Measurements from ENCODE around the gene RBM38. TPM values are rescaled to one million over a fixed set of nuclear protein-coding genes. Genes with fewer than 3 reads are reported as not detected.

The RBM38 gene
- total and polyA plus RNA-seq, 9 of the 15 experiments (the other 6 are each of a cell fraction or from before 2014, with no cell fraction given), result 0.28 to 82.4 (median 33.2) TPM

DNA sequence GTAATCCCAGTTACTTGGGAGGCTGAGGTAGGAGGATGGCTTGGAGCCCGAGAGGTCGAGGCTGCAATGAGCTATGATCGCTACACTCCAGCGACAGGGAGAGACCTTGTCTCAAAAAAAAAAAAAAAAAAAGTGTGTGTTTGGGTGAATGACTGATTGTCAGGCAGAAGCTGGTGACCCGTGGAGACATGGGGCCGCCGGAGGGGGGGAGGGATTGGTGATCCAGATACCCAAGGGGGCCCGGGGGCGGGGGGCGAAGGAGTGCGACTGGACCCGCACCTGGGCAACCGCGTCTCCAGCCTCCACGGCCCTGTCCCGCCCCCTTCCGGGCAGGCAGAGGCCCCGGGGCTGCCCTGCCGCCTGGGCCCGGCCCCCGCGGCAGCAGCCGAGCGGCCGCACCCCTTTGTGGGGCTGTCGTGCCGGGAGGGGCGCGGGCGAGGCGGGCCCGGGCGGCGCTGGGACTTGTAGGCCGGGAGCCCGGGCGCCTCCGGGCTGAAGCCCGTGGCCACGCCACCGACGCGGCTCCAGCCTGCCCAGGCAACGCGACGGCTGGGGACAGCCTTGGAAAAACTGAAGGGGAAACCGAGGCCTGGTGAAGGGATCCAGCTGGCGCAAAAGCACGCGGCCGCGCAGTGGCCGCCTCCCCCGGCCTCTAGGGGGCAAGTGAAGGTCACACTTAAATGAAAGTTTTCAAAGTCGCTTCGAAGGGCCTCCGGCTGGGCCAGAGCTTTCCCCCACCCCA is 2.1 kb upstream of the RBM38 start (continued):
- TF ChIP-seq, protein P1, sequence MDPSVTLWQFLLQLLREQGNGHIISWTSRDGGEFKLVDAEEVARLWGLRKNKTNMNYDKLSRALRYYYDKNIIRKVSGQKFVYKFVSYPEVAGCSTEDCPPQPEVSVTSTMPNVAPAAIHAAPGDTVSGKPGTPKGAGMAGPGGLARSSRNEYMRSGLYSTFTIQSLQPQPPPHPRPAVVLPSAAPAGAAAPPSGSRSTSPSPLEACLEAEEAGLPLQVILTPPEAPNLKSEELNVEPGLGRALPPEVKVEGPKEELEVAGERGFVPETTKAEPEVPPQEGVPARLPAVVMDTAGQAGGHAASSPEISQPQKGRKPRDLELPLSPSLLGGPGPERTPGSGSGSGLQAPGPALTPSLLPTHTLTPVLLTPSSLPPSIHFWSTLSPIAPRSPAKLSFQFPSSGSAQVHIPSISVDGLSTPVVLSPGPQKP (CRISPR knock-in tag; IDR thresholded peaks at IDR 0.05), result no peak
- TF ChIP-seq DPF2 (IDR thresholded peaks at IDR 0.05) (no peak), ZNF766 (CRISPR knock-in tag; conservative IDR thresholded peaks at IDR 0.05) (peak; percentile 51; the same call in 1 of the 2 replicates), MNT (conservative IDR thresholded peaks at IDR 0.05) (peak; percentile 22 to 76; a peak in 2 of 4 replicates), ZNF583 (CRISPR knock-in tag; IDR thresholded peaks at IDR 0.05) (0 out of 2 replicates have a peak, but pooled peaks have one; percentile 23), LCOR (CRISPR knock-in tag; IDR thresholded peaks at IDR 0.05) (no peak), GTF2A2 (tag; IDR thresholded peaks at IDR 0.05) (no peak), ZNF124 (CRISPR knock-in tag; IDR thresholded peaks at IDR 0.05) (no peak), MYC (IDR thresholded peaks at IDR 0.05; ENCODE audit: low read depth, low read length) (peak; percentile 87), MYC (CRISPR knock-in tag; IDR thresholded peaks at IDR 0.05; ENCODE audit: borderline replicate concordance, low read depth) (no peak), NCOR1 (IDR thresholded peaks at IDR 0.05) (peak; percentile 22), FOXM1 (IDR thresholded peaks at IDR 0.05; ENCODE audit: low read depth) (no peak), FOXM1 (CRISPR knock-in tag; IDR thresholded peaks at IDR 0.05; ENCODE audit: low read depth) (no peak), ATF1 (CRISPR knock-in tag; IDR thresholded peaks at IDR 0.05) (no peak), ATF1 (tag; IDR thresholded peaks at IDR 0.05) (no peak; the same call in 1 of the 2 replicates), ZNF384 (IDR thresholded peaks at IDR 0.05; ENCODE audit: low read depth, low read length) (peak; percentile 90), ZNF347 (CRISPR knock-in tag; IDR thresholded peaks at IDR 0.05; ENCODE audit: low read depth) (no peak), ZKSCAN1 (IDR thresholded peaks at IDR 0.05; ENCODE audit: low read depth, low read length) (peak; percentile 30; the same call in 1 of the 2 replicates), BACH1 (tag; IDR thresholded peaks at IDR 0.05) (no peak), SAFB2 (IDR thresholded peaks at IDR 0.05; ENCODE audit: borderline replicate concordance, low read depth, low read length, severe bottlenecking) (no peak), MEIS2 (IDR thresholded peaks at IDR 0.05; ENCODE audit: partially characterized antibody) (peak; percentile 41), E2F1 (CRISPR knock-in tag; IDR thresholded peaks at IDR 0.05) (0 out of 2 replicates have a peak, but pooled peaks have one; percentile 49)
- TF ChIP-seq, protein P2, sequence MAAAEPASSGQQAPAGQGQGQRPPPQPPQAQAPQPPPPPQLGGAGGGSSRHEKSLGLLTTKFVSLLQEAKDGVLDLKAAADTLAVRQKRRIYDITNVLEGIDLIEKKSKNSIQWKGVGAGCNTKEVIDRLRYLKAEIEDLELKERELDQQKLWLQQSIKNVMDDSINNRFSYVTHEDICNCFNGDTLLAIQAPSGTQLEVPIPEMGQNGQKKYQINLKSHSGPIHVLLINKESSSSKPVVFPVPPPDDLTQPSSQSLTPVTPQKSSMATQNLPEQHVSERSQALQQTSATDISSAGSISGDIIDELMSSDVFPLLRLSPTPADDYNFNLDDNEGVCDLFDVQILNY (CRISPR knock-in tag; IDR thresholded peaks at IDR 0.05), result no peak
- TF ChIP-seq, protein P3, sequence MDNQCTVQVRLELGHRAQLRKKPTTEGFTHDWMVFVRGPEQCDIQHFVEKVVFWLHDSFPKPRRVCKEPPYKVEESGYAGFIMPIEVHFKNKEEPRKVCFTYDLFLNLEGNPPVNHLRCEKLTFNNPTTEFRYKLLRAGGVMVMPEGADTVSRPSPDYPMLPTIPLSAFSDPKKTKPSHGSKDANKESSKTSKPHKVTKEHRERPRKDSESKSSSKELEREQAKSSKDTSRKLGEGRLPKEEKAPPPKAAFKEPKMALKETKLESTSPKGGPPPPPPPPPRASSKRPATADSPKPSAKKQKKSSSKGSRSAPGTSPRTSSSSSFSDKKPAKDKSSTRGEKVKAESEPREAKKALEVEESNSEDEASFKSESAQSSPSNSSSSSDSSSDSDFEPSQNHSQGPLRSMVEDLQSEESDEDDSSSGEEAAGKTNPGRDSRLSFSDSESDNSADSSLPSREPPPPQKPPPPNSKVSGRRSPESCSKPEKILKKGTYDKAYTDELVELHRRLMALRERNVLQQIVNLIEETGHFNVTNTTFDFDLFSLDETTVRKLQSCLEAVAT (IDR thresholded peaks at IDR 0.05), result no peak
